T-helper 1 cell treated with Interleukin-12 subunit alpha and Interleukin-12 subunit beta and Interleukin-4 antibody, amounts not matched to agents 30 μg/mL and 1 μg/mL, for 36 hours (primary cell): ENCODE measurements around the gene IZUMO1R.
"Not testable (repeated sequence)": the region's sequence is repeated elsewhere in the genome, so short reads cannot be mapped to it uniquely, and the experiment has no call there.

Experiments used
- H3K27ac Mint-ChIP-seq: one replicate; pipeline ENCODE4 v1.8.0; 2021; ENCODE audit warnings: mild to moderate bottlenecking, mixed read lengths
- H3K27me3 Mint-ChIP-seq: one replicate; pipeline ENCODE4 v1.8.0; 2021; ENCODE audit warnings: low read depth, mixed read lengths
- H3K36me3 Mint-ChIP-seq: one replicate; pipeline ENCODE4 v1.8.0; 2021; ENCODE audit warnings: low read depth, mixed read lengths
- H3K4me1 Mint-ChIP-seq: one replicate; pipeline ENCODE4 v1.8.0; 2021; ENCODE audit warnings: low read depth, mixed read lengths
- H3K4me3 Mint-ChIP-seq: one replicate; pipeline ENCODE4 v1.8.0; 2021; ENCODE audit warnings: mild to moderate bottlenecking, moderate library complexity, mixed read lengths
- H3K9me3 Mint-ChIP-seq: one replicate; pipeline ENCODE4 v1.8.0; 2021; ENCODE audit warnings: mixed read lengths

IZUMO1R gene

DNA sequence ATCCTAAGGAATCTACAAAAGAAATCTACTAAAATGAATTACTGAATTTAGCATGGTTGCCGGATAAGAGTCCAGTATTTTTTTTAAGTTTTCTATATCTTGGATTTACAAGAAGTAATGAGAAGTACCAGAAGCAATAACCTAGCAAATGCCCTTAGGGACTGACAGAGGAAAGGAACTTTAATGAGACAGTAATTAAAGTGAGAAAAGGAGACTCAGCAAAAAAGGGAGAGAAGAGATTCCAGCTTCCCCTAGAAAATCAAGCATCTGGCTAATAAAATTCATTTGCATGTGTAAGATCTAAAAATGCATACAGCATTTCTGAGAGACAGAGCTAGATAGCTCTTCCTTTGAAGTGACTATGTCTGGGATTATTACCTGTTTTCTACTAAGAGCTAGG is 39.1 kb downstream of the IZUMO1R start:
- H3K27ac Mint-ChIP-seq, result no peak overlapping the region
- H3K4me1 Mint-ChIP-seq, result no peaks in the 10 kb centered on the region
- peaks cover 5% of the 10 kb centered on the region for H3K27me3 Mint-ChIP-seq
- no peaks in the 10 kb centered on the region for H3K36me3 Mint-ChIP-seq
- no peaks in the 10 kb centered on the region for H3K9me3 Mint-ChIP-seq
- no peak overlapping the region for H3K4me3 Mint-ChIP-seq

DNA sequence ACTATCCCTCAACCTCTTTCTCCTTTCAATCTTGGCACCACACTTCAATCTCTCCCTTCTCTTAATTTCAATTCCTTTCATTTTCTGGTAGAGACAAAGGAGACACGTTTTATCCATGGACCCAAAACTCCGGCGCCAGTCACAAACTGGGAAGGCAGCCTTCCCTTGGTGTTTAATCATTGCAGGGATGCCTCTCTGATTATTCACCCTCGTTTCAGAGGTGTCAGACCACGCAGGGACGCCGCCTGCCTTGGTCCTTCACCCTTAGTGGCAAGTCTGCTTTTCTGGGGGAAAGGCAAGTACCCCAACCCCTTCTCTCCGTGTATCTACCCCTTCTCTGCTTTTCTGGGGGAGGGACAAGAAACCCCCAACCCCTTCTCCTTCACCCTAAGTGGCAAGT is 41.9 kb downstream of the IZUMO1R start:
- not testable (repeated sequence) for H3K27ac Mint-ChIP-seq, H3K27me3 Mint-ChIP-seq, H3K9me3 Mint-ChIP-seq, H3K4me1 Mint-ChIP-seq, H3K4me3 Mint-ChIP-seq, H3K36me3 Mint-ChIP-seq

DNA sequence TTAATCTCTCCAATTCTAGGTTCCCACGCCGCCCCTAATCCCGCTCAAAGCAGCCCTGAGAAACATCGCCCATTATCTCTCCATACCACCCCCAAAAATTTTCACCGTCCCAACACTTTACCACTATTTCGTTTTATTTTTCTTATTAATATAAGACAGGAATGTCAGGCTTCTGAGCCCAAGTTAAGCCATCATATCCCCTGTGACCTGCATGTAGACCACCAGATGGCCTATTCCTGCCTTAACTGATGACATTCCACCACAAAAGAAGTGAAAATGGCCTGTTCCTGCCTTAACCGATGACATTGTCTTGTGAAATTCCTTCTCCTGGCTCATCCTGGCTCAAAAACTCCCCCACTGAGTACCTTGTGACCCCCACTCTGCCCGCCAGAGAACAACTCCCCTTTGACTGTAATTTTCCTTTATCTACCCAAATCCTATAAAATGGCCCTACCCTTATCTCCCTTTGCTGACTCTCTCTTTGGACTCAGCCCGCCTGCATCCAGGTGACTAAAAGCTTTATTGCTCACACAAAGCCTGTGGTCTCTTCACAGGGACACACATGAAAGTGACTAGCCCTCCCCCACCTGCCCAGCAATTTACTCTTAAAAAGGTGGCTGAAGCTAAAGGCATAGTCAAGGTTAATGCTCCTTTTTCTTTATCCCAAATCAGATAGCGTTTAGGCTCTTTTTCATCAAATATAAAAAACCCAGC is 46.6 kb downstream of the IZUMO1R start:
- not testable (repeated sequence) for H3K9me3 Mint-ChIP-seq, H3K4me1 Mint-ChIP-seq, H3K36me3 Mint-ChIP-seq, H3K4me3 Mint-ChIP-seq, H3K27ac Mint-ChIP-seq, H3K27me3 Mint-ChIP-seq
